SK-N-MC (cell line): Measurements from ENCODE around the gene C5AR2.
"Not testable (repeated sequence)": the region's sequence is repeated elsewhere in the genome, so short reads cannot be mapped to it uniquely, and the experiment has no call there.

Experiments used
- DNase-seq: peaks from one replicate; pipeline ENCODE4 v3.0.0-alpha.2; 2011; ENCODE audit warnings: low read depth, low spot score
- H3K27ac ChIP-seq: fragments of 200-600 bp; sonication (generic); 2 replicates; pipeline ENCODE4 v1.5.1; 2016; ENCODE audit warnings: mixed run types
- H3K36me3 ChIP-seq: fragments of 200-600 bp; sonication (generic); 2 replicates; pipeline ENCODE4 v1.6.1; 2017; ENCODE audit warnings: antibody characterized with exemption, low read length, mixed read lengths; ENCODE audit not compliant: insufficient read depth
- H3K4me3 ChIP-seq: fragments of 200-600 bp; sonication (generic); 2 replicates; pipeline ENCODE4 v1.5.1; 2016
- H3K9ac ChIP-seq: fragments of 200-600 bp; sonication (generic); 2 replicates; pipeline ENCODE4 v1.8.0; 2017; ENCODE audit warnings: mixed run types, mixed read lengths; ENCODE audit not compliant: insufficient read length
- H3K9me3 ChIP-seq: fragments of 200-600 bp; sonication (generic); 2 replicates; pipeline ENCODE4 v1.6.1; 2017; ENCODE audit warnings: low read depth, mild to moderate bottlenecking, antibody characterized with exemption, low read length, moderate library complexity, mixed read lengths
- EZH2 ChIP-seq: fragments of 200-600 bp; sonication (generic); IDR thresholded peaks from one replicate; pipeline ENCODE4 v1.6.1; 2017; ENCODE audit warnings: antibody characterized with exemption
- FOXP2 ChIP-seq: optimal IDR thresholded peaks from 2 replicates; pipeline ENCODE3; 2011; ENCODE audit warnings: mild to moderate bottlenecking, moderate library complexity; ENCODE audit not compliant: insufficient read depth; ENCODE audit errors: extremely low read length, control extremely low read depth
- POLR2AphosphoS5 ChIP-seq: IDR thresholded peaks from 2 replicates; pipeline ENCODE4 v1.6.1; 2012; ENCODE audit warnings: mild to moderate bottlenecking, low read depth, low read length, borderline replicate concordance

Gene C5AR2

GRCh38 chr19:47377801-47378200 lies 45.8 kb downstream of the C5AR2 start:
- no peak for DNase-seq
- Histone ChIP-seq H3K9ac (no peak overlapping the region), H3K9me3 (no peaks in the 10 kb centered on the region), H3K36me3 (peaks cover 62% of the 10 kb centered on the region; the same call in 1 of the 2 replicates), H3K27ac (no peak overlapping the region), H3K4me3 (no peak overlapping the region)
- TF ChIP-seq FOXP2 (no peak), POLR2AphosphoS5 (no peak), EZH2 (no peak)

DNA sequence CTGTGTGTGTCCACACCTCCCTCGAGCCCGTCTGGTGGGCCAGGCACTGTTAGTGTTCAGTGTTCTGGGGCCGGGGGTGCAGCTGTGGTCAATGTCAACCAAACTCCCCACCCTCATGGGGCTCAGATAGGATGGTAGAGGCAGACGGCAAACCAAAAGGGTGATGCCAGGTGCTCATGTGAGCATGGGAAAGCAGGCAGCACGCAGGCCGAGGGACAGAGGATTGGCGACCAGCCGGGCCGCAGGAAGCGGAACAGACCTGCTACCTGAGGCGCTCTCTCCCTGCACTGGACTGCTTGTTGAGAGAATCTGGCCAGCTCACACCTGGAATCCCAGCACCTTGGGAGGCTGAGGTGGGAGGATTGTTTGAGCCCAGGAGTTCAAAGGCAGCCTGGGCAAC lies 46.3 kb downstream of the C5AR2 start:
- TF ChIP-seq EZH2 (no peak), FOXP2 (no peak), POLR2AphosphoS5 (no peak)
- H3K9me3 ChIP-seq = no peaks in the 10 kb centered on the region
- no peak overlapping the region for H3K4me3 ChIP-seq
- no peak overlapping the region for H3K9ac ChIP-seq
- H3K36me3 ChIP-seq = peaks cover 58% of the 10 kb centered on the region; the same call in 1 of the 2 replicates
- no peak overlapping the region for H3K27ac ChIP-seq
- no peak for DNase-seq

GRCh38 chr19:47379381-47379938 lies 47.5 kb downstream of the C5AR2 start:
- no peak for TF ChIP-seq EZH2
- no peak for TF ChIP-seq POLR2AphosphoS5
- no peak for TF ChIP-seq FOXP2
- Histone ChIP-seq H3K9ac (no peak overlapping the region), H3K36me3 (peaks cover 49% of the 10 kb centered on the region; the same call in 1 of the 2 replicates), H3K4me3 (no peak overlapping the region), H3K9me3 (no peaks in the 10 kb centered on the region), H3K27ac (no peak overlapping the region)
- DNase-seq = no peak

- Histone ChIP-seq H3K9me3 (no peaks in the 10 kb centered on the region), H3K36me3 (peaks cover 38% of the 10 kb centered on the region; the same call in 1 of the 2 replicates), H3K4me3 (no peak overlapping the region), H3K27ac (no peak overlapping the region), H3K9ac (no peak overlapping the region)
- no peak for DNase-seq
- TF ChIP-seq EZH2 (no peak), POLR2AphosphoS5 (no peak), FOXP2 (no peak)
Observed at GRCh38 chr19:47380559-47380958, 48.6 kb downstream of the C5AR2 start.

DNA sequence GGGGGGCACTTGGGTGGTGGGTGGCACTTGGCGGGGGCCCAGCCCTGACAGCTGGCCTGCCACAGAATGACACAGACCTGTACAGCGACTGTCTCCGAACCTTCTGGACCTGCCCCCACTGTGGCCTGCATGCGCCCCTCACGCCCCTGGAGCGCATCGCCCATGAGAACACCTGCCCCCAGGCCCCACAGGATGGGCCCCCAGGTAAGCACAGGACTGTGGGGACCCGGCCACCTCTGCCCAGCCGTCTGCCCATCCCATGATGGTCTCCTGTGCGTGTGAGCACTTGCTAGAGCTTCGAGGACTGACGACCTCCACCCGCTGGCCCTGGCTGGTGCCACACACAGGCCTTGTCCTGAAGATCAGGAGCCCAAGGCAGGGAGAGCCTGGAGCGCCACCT lies 49.1 kb downstream of the C5AR2 start:
- Histone ChIP-seq H3K9me3 (no peaks in the 10 kb centered on the region), H3K4me3 (no peak overlapping the region), H3K36me3 (peaks cover 33% of the 10 kb centered on the region; the same call in 1 of the 2 replicates), H3K27ac (no peak overlapping the region), H3K9ac (no peak overlapping the region)
- TF ChIP-seq POLR2AphosphoS5 (no peak), FOXP2 (no peak), EZH2 (no peak)
- no peak for DNase-seq

DNA sequence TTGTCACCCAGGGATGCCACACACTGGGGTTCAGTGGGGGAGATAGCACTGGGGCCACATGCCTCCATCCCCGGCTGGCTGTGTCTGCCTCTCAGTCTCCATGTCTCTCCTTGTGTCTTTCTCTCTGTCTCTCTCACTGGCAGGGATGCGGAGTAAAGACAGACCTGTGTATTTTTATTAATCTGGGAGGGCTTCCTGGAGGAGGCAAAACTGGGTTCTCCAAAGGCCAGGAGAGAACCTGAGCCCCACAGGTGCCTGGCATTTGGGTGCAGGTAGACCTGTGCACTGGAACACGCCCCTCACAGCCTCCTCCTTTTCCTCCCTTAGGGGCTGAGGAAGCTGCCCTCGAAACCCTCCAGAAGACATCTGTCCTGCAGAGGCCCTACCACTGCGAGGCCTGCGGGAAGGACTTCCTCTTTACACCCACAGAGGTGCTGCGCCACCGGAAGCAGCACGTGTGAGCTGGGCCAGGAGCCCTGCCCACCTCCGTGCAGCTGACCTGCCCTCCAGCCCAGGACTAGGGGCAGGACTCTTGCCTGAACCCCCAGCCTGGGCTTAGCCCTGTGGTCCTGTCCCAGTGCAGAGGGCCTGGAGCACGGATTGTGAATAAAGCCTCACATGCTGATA lies 49.8 kb downstream of the C5AR2 start:
- DNase-seq = no peak
- Histone ChIP-seq H3K9me3 (no peaks in the 10 kb centered on the region), H3K9ac (no peak overlapping the region), H3K36me3 (peaks cover 27% of the 10 kb centered on the region; the same call in 1 of the 2 replicates), H3K27ac (no peak overlapping the region), H3K4me3 (no peak overlapping the region)
- TF ChIP-seq POLR2AphosphoS5 (no peak), EZH2 (no peak), FOXP2 (no peak)

DNA sequence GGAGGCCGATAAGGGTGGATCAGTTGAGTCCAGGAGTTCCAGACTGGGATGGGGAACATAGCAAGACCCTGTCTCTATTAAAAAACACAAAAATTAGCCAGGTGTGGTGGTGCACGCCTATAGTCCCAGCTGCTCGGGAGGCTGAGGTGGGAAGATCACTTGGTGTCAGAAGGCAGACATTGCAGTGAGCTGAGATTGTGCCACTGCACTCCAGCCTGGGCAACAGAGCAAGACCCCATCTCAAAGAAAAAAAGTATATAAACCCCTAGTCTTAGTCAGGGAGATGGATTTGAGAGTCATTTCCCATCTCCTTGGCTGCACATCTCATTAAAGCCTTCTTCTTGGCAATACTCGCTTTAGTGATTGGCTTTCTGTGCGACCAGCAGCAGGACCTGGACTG lies 51.9 kb downstream of the C5AR2 start:
- H3K36me3 ChIP-seq = peaks cover 23% of the 10 kb centered on the region; the same call in 1 of the 2 replicates
- peak; percentile 6; the same call in 1 of the 2 replicates for TF ChIP-seq POLR2AphosphoS5
- H3K9ac ChIP-seq, H3K9me3 ChIP-seq, H3K27ac ChIP-seq, DNase-seq, H3K4me3 ChIP-seq: not testable (repeated sequence)

DNA sequence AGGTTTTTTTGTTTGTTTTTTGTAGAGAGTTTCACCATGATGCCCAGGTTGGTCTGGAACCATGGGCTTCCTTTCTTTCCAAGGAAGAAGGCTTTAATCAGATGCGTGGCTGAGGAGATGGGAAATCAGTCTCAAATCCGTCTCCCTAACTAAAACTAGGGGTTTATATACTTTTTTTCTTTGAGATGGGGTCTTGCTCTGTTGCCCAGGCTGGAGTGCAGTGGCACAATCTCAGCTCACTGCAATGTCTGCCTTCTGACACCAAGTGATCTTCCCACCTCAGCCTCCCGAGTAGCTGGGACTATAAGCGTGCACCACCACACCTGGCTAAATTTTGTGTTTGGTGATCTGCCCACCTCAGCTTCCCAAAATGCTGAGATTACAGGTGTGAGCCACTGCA lies 52.6 kb downstream of the C5AR2 start:
- H3K9me3 ChIP-seq, H3K27ac ChIP-seq, H3K9ac ChIP-seq, DNase-seq, H3K4me3 ChIP-seq: not testable (repeated sequence)
- peaks cover 23% of the 10 kb centered on the region; the same call in 1 of the 2 replicates for H3K36me3 ChIP-seq

DNA sequence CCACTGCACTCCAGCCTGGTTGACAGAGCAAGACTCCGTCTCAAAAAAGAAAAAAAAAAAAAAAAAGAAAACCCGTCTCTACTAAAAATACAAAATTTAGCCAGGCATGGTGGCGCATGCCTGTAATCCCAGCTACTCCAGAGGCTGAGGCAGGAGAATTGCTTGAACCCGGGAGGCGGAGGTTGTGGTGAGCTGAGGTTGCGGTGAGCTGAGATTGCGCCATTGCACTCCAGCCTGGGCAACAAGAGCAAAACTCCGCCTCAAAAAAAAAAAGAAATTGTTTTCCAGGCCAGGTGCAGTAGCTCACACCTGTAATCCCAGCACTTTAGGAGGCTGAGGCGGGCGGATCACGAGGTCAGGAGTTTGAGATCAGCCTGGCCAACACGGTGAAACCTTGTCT lies 54.6 kb downstream of the C5AR2 start:
- not testable (repeated sequence) for H3K9ac ChIP-seq, DNase-seq

GRCh38 chr19:47387623-47388022 lies 55.6 kb downstream of the C5AR2 start:
- not testable (repeated sequence) for DNase-seq, H3K4me3 ChIP-seq, H3K27ac ChIP-seq, H3K9ac ChIP-seq, H3K9me3 ChIP-seq, H3K36me3 ChIP-seq

More for the DNA sequence above, 54.6 kb downstream of the C5AR2 start:
- H3K36me3 ChIP-seq, H3K27ac ChIP-seq, H3K9me3 ChIP-seq, H3K4me3 ChIP-seq: not testable (repeated sequence)

DNA sequence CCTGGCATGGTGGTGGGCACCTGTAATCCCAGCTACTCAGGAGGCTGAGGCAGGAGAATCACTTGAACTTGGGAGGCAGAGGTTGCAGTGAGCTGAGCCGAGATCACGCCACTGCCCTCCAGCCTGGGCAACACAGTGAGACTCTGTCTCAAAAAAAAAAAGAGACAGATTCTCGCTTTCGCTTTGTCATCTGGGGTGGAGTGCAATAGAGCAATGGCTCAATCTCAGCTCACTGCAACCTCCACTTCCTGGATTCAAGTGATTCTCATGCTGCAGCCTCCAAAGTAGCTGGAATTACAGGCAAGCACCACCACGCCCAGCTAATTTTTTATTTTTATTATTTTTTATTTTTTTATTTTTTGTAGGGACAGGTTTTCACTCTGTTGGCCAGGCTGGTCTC lies 56.7 kb downstream of the C5AR2 start:
- not testable (repeated sequence) for H3K9me3 ChIP-seq, H3K36me3 ChIP-seq, DNase-seq, H3K27ac ChIP-seq, H3K9ac ChIP-seq, H3K4me3 ChIP-seq
